HG02642 (cell line): Measurements from ENCODE around the gene MTMR10.

Experiments used
- ATAC-seq: cut with Tn5 transposase; IDR thresholded peaks from one replicate; pipeline ENCODE4 v1.9.1; 2021; ENCODE audit warnings: mild to moderate bottlenecking; ENCODE audit not compliant: unreplicated experiment, poor library complexity

Gene MTMR10, protein sequence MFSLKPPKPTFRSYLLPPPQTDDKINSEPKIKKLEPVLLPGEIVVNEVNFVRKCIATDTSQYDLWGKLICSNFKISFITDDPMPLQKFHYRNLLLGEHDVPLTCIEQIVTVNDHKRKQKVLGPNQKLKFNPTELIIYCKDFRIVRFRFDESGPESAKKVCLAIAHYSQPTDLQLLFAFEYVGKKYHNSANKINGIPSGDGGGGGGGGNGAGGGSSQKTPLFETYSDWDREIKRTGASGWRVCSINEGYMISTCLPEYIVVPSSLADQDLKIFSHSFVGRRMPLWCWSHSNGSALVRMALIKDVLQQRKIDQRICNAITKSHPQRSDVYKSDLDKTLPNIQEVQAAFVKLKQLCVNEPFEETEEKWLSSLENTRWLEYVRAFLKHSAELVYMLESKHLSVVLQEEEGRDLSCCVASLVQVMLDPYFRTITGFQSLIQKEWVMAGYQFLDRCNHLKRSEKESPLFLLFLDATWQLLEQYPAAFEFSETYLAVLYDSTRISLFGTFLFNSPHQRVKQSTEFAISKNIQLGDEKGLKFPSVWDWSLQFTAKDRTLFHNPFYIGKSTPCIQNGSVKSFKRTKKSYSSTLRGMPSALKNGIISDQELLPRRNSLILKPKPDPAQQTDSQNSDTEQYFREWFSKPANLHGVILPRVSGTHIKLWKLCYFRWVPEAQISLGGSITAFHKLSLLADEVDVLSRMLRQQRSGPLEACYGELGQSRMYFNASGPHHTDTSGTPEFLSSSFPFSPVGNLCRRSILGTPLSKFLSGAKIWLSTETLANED

DNA sequence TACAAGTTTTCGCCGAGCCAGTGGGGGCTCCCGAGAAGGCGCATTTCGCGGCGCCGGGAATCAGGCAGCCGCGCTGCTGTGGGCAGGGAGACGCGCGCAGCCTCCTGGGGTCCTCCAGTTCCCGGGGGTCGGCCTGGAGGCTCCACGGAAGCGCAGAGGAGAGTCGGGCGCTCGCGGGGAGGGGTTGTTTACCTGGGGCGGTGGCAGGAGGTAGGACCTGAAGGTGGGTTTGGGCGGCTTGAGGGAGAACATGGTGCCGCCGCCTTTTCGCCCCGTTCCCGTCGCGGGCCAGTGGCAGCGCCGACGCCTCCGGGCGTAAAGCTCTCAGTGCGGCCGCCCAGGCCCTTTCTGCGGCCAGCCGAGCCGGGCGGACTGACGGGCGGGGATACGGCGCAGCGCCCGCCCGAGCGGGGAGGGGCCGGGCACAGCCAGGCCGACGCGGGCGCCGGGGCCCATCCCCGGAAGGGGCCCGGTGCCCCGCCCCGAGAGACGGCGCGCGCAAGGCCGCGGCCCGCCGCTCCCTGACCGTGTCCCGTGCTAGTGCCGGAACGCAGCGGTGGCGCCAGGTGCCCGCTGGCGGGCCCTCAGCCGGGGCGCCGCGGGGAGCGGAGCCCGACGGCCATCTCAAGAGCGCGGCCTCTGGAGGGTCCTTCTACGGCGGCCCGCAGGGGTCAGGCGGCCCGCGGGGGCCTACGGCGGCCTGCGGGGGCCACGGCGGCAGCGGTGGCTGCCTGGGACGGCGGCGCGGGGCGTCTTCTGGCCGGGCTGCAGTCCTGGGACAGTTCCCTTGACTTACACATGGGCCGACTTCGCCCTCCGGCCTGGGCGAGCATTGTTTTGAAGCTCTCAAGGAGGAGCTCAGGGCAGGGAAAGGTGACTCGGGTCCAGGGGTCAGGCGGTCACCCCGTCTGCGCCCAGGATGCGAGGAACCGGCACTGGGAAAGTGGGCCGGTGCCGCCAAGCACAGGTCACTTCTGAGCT, at the start of gene MTMR10:
TSS of gene MTMR10 (minus strand) at position 374 of the 981 bp plus-strand sequence. CDS start at position 252, 122 bp downstream.
- peak; percentile 95 for ATAC-seq

DNA sequence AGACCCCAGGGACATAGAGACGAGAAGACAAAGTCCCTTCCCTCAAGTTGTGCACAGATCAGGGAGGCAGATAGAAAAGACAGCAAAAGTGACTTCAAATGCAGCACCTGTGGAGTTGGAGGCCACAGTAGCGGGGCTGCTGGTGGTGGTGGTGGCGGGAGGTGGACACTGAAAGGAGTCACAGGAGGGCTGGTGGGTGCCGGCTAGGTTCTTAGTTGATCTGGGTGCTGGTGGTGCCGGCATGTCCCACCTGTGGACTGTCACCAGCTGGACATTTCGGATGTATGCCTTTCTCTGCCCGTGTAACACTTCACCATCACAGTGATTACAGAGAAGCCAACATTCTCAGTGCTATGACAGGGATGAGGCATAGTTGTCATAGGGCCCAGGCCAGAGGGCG, 49.2 kb upstream of the MTMR10 start:
- no peak for ATAC-seq

DNA sequence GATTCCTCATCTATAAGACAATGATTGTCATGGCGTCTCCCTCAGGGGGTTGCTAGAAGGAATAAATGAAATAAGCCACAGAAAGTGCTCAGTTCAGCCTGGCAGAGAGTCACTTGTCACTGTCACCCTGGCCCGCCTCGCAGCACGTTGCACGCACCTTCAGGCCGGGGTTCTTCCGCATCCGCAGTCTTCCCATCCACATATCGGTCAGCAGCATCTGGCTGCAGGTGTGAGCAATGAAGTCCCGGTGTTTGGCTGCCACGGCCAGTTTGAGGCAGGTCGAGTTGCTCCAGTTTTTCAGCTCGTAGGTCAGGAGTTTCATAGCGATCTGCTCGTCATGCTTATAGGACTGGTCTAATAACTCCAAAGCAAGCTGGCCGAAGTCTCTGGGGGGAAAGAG, 48.5 kb upstream of the MTMR10 start:
- no peak for ATAC-seq

DNA sequence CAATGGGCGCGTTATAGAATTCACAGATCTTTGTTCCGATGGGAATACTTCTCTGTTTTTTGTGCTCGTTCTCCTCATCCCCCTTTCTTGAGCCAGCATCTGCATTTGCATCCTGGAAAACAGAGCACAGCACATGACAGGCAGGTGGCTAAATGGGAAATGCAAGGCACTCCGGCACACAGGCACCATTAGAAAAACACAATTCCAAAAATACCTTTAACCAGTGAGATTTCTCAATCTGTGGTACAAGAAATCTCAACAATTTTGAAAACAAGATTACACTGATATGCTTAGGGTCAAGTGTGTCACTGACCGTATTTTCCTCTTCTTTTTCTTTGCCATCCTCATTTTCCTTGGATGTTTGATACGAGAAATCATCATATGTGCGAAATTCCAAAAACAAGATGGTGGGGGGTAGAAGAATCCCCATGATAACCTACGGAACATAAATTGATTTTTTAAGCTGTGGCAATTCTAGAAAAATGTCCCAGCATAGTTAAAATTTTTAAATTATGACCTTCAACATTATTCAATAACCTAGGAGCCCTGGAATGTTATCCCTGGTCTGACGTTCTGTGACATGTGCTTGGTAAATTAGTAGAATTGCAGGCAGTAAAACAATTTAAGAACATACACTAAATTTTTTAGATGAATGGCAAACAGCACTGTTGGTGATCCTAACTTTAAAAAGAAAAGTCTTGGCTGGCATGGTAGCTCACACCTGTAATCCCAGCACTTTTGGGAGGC, 46.5 kb upstream of the MTMR10 start:
- ATAC-seq, result no peak

DNA sequence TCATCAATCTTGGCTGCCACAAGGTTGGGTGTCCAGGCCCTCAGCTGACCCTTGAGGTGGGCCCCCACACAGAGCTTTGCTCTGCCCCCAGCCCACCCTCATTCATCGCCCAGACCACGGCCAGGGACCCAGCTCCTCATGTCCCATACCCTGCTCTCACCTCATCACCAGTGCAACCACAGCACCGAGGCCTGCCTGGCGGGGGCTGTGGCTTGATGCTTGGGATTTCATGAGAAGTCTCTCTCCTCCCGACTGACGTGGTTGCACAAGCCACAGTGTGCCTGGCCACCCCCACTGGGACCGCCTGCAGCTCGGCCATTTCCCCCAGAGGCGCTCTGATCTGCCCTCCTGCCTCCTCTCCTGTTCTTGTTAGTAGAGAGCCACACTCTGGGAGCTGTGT, 45.4 kb upstream of the MTMR10 start:
- ATAC-seq, result no peak

DNA sequence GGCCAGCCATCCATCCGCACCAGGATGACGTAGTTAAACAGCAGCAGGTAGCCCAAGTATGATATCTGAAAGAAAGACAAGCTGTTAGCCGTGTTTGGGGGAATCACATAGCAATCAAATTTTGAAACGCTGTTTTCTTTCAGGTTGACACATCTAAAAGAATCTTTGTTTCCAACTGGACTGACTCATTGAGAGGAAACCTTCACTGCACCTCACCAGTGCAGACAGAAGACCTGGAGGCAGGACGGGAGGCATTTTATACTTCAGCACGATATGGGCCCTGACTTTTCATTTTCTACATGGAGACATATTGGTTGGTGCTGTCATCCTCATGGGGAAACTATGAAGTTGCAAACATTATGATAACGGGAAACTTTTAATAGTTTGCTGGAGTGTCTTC, 44.2 kb upstream of the MTMR10 start:
- no peak for ATAC-seq

DNA sequence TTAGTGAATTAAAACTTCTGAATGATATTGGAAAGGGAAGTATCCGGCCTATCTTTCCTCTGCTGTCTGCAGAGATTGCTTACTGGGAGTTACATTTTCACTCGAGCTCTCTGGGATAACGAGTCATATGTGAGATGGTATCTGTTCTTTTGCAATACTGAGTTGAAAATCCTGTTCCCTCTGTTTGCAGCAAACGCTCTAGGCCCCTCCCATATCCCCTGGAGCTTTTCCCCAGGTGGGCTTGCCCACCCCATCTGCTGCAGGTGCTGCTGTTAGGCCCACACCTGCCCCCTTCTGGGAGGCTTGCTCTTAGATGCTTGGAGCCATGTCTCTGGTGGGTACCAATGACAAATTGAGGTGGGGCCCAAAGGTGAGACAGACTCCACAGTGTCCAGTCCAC, 42.7 kb upstream of the MTMR10 start:
- no peak for ATAC-seq

DNA sequence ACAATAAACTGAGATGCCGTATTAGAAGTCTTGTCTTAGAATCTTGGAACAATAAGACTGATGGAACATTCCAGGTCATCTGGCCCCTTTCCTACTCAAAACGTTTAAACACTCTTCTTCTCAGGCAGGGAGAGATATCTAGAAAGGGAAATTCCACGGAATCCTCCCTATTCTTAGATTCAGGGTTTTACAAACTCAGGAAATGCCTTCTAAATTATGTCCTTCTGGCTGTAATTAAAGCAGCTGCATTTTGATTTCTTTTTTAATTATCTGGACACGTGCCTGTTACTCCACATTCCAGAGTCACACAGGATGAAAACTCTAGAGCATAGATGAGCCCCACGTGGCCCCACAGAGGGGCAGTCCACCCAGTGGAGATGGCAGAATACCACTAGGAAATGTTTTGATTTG, 41.5 kb upstream of the MTMR10 start:
- ATAC-seq, result no peak

DNA sequence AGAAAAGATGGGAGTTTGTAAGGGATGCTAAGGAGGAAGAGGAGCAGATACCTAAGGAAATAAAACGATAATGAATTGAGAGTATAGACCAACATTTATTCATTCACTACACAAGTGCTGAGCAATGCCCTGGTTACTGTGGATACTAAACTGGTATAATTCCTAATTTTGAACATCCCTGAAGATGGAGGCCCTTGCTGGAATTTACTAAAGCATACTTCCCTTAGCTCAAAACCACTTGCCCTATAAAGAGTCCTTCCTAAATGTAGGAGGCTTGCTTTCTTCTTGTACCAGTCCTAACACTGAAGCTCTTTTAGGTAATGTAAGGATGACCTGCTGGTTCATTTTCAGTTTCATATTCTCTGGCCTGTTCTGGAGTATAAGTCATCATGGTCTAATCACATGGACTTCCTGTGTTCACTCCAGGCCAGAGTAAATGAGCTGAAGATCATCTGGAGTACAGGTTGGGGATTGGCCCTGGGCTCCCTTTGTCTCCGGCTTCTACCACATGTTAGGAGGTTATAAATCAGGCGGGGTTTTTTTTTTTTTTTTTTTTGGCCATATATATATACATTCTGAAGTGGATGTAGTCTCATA, 40.1 kb upstream of the MTMR10 start:
- ATAC-seq, result peak; percentile 75

DNA sequence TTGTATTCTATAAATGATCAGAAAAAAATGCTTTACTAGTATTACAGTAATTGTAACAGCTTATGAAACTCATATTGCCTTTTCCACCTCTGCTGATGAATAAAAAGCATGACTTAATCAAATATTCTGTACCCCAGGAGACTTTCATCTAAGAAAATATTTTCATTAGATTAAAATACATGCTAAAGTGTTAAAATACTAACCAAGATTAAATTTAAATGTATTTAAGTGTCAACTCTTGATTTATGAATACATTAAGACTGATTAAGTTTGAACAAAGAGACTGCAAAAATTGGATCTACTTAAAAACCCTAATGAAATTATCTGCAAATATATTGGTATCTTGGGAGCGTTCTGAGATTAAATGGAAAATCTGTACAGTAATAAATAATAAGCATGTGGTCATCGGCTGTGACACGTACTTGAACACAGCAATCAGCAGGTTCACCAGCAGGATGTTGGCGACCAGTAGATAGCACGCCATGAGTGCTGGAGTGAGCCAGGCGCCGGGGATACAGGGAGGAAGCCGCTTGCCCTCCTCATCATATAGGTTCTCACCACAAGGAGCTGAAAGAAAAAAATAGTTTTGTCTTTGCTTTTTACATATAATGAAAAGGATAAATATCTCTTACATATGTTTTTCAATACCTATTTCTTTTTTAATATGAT, 36.6 kb upstream of the MTMR10 start:
- ATAC-seq, result no peak

DNA sequence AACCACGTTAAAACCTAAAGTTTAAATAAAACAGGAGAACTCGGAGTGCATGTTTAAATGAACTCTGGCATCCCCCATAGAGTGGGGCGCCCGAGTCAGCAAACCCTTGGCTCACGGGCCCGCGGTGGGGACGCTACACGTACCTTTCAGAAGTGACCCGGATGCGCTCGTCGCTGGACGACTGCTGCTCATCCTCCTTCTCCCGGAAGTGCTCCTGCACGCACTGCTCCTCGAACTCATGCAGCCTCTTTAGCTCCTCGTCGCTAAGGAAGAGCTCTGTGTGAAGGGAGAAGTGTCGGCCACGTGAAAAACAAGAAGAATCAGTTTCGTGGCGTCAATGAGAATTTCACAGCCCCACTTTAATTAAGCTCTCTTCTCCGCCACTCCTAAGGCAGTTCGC, 34.6 kb upstream of the MTMR10 start:
- ATAC-seq, result no peak

DNA sequence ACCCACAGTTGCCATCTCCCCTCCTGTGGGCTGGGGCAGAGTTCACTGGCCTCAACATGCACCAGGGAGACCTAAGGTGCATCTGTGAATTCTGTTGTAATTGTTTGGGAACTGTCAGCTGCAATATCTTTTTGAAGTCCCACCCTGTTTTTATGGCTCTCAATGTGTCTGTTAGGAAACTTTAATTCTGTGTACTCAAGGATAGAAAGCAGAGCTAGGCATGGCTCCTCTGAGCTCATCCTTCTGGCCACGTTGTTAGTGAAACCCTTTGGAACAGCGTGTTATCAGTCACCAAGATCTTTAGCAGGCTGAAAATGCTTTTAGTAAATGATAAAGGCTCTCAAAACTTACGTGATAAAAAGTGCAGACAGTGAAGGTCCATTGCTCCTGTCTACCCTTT, 33.6 kb upstream of the MTMR10 start:
- ATAC-seq, result no peak

DNA sequence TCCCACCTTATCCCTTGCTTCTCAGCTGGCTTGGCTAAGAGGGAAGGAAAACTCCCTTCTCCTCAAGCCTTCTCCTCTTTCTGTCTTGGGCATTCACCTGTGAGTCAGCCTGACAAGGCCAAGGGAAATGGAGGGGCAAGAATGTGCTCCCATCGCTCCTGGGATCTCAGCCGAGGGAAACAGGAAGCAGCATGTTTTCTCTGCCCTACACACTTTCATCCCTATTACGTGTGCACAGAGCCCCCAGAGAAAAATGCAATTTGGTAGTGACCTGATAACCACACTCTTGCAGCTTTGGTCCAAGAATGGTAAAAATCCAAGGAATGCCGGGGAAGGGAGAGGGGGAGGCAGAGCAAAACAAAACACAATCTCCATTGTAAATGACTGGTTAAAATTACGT, 32.9 kb upstream of the MTMR10 start:
- ATAC-seq, result no peak

DNA sequence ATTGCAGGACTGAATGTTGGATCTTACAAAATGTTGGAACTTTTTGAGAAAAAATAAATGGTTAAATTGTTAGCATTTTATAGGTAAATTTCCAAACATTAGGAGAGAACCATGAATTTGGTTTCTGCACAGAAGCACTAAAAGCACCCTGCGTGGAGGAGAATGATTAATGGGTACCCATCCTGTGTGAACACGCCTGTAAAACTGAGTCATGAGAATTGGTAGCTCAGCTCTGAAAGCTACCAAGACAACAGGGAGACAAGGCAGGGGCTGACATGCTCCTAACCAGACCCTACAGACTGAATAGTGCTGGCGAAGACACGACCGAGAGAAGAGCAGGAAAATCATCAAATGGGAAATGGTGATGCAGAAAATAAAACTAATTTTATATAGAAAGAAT, 32.4 kb upstream of the MTMR10 start:
- ATAC-seq, result no peak

DNA sequence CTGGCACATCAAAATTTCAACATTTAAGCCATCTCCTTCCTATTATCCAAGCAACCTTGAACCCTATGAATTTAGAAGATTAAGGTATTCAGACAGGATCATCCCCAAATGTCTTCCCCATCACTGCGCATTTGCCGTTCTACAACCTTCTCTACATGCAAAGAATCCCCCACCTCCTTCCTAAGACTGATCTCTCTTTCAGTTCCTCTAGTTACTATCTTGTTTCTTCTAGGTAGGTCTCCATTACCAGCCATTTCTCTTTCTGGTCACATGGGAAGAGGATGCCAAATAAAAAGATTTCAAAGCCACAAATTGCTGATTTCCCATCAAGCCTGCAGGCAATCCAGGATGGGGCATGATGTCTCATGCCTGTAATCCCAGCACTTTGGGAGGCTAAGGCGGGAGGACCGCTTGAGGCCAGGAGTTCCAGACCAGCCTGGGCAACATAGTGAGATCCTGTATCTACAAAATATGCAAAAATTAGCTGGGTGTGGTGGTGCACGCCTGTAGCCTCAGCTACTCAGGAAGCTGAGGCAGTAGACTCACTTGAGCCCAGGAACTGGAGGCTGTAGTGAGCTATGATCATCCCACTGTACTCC, 29.7 kb upstream of the MTMR10 start:
- ATAC-seq, result no peak

DNA sequence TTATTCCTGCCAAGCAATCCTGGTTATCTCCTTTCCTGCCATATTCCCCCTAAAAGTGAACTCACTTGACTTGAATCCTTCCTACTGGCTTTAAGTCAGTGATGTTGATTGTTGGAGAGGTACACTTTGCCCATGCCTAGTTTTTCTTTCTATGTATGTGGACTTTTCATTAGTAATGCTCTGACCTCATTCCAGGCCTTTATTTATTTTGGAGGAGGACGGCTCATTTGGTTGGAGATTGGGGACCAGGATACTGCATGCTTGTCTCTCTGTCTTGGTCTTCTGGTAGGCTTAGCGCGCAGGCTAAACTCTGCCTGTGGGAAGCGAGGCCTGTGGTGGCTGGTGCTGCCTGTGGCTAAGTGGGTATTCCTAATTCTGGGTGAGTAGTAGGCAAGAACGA, 29.1 kb upstream of the MTMR10 start:
- ATAC-seq, result no peak

DNA sequence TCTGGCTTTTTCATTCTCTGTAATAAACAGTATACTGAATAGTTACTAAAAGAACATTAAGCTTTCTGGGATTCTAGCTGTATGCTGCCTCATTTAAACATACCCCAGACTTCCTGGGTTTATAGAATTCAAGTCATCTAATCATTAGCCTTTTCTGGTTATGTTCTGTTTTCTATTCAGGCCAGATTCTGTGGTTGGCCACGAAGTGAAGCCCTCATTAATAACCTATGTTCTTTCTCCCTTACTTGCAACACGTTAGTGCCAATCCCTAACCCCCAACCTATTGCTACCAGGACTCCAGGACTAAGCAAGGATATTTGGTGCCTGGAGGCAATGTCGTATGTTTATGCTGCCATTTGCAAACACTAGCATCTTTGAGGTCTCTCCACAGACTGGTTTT, 28.6 kb upstream of the MTMR10 start:
- no peak for ATAC-seq

DNA sequence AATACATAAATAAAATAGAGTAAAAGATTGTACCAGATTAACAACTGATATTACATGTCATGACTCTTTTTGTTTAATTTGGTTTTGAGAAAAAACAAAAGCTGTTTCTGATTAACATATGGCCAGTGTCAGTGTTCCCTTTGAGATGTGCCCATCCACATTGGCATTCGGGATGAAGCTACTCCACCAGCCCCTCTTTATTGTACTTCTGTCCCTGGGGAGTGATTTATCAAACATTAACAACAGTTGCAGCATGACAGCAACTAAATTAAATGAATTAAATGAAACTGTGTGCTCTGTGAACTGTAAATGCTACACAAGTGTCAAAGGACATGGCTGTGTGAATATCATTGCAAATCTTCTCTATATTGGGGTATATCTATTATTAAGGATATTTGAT, 25.9 kb upstream of the MTMR10 start:
- ATAC-seq, result no peak
